Neural progenitor cell (in vitro differentiated cells): ENCODE measurements around the gene ZNF385D. TPM values are rescaled to one million over a fixed set of nuclear protein-coding genes. Genes with fewer than 3 reads are reported as not detected.

Experiments used
- DNase-seq: peaks from one replicate; pipeline ENCODE4 v3.0.0-alpha.2; 2016; ENCODE audit warnings: low spot score
- H2AFZ ChIP-seq: fragments of 200-600 bp; sonication (generic); replicated peaks from 2 replicates; pipeline ENCODE4 v1.6.1; 2016; ENCODE audit warnings: antibody characterized with exemption
- H3F3A ChIP-seq: fragments of 200-600 bp; sonication (generic); 2 replicates; pipeline ENCODE4 v1.6.1; 2016; ENCODE audit warnings: antibody characterized with exemption, low read depth
- H3K27ac ChIP-seq: fragments of 200-600 bp; sonication (generic); 2 replicates; pipeline ENCODE4 v1.5.1; 2016; ENCODE audit warnings: mild to moderate bottlenecking
- H3K27me3 ChIP-seq: fragments of 200-600 bp; sonication (generic); 2 replicates; pipeline ENCODE4 v1.6.1; 2016; ENCODE audit warnings: mild to moderate bottlenecking, moderate library complexity
- H3K36me3 ChIP-seq: fragments of 200-600 bp; sonication (generic); 2 replicates; pipeline ENCODE4 v1.5.1; 2016
- H3K4me1 ChIP-seq: fragments of 200-600 bp; sonication (generic); 2 replicates; pipeline ENCODE4 v1.6.1; 2016; ENCODE audit warnings: mixed run types
- H3K4me2 ChIP-seq: fragments of 200-600 bp; sonication (generic); 2 replicates; pipeline ENCODE4 v1.6.1; 2016
- H3K4me3 ChIP-seq: fragments of 200-600 bp; sonication (generic); 2 replicates; pipeline ENCODE4 v1.5.1; 2016
- H3K79me2 ChIP-seq: fragments of 200-600 bp; sonication (generic); 2 replicates; pipeline ENCODE4 v1.6.1; 2016; ENCODE audit warnings: low read depth
- H3K9ac ChIP-seq: fragments of 200-600 bp; sonication (generic); 2 replicates; pipeline ENCODE4 v1.6.1; 2016
- H3K9me3 ChIP-seq: fragments of 200-600 bp; sonication (generic); 2 replicates; pipeline ENCODE4 v1.5.1; 2016; ENCODE audit warnings: low read depth
- H4K20me1 ChIP-seq: fragments of 200-600 bp; sonication (generic); 2 replicates; pipeline ENCODE4 v1.6.1; 2016; ENCODE audit warnings: low read depth
- H3K27ac Mint-ChIP-seq: 3 replicates; pipeline ENCODE4 v1.8.0; 2021; ENCODE audit warnings: mixed read lengths
- H3K27me3 Mint-ChIP-seq: 2 replicates; pipeline ENCODE4 v1.8.0; 2022; ENCODE audit warnings: low read depth, mild to moderate bottlenecking, inconsistent platforms, moderate library complexity, mixed read lengths; ENCODE audit not compliant: insufficient read depth
- H3K36me3 Mint-ChIP-seq: 3 replicates; pipeline ENCODE4 v1.8.0; 2021; ENCODE audit warnings: mixed read lengths
- H3K4me1 Mint-ChIP-seq: 3 replicates; pipeline ENCODE4 v1.8.0; 2021; ENCODE audit warnings: mixed read lengths
- H3K4me3 Mint-ChIP-seq: 3 replicates; pipeline ENCODE4 v1.8.0; 2021; ENCODE audit warnings: mild to moderate bottlenecking, moderate library complexity, mixed read lengths
- H3K9me3 Mint-ChIP-seq: 3 replicates; pipeline ENCODE4 v1.8.0; 2020; ENCODE audit warnings: mixed read lengths
- EZH2 ChIP-seq: fragments of 200-600 bp; sonication (generic); IDR thresholded peaks from 2 replicates; pipeline ENCODE4 v1.6.1; 2017; ENCODE audit warnings: antibody characterized with exemption, mild to moderate bottlenecking, moderate library complexity
- EZH2phosphoT487 ChIP-seq: fragments of 200-600 bp; sonication (generic); IDR thresholded peaks from 2 replicates; pipeline ENCODE4 v1.6.1; 2017; ENCODE audit warnings: antibody characterized with exemption
- total RNA-seq: library from RNA; depleted of rRNA; stranded (reverse); fragments of >200 nt; gene quantifications from 2 replicates; pipeline ENCODE4 v1.2.3, GENCODE V29; 2015; ENCODE audit warnings: low replicate concordance
- TF ChIP-seq, protein P1 (sequence below): fragments of 200-600 bp; sonication (generic); IDR thresholded peaks from 2 replicates; pipeline ENCODE4 v1.5.1; 2017; ENCODE audit warnings: antibody characterized with exemption, mild to moderate bottlenecking

Gene ZNF385D
- total RNA-seq, 1 donor from 2014 or later = 4.4 TPM

DNA sequence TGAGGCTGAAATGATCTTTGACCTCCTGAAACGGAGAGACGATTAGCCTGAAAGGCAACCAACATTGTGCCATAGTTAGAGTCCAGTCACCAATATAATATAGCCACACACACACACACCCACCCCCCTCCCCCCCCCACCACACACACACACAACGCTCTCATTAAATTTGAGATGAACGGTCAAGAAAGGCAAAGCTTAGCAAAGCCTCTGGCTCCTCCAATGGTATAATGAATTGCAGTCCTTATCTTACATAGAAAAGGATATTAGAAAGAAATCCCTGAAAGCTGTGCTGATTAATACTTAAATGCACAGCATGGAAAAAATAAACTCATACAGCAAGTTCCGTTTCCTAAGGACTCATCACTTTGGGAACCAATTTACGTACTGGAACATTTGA is 876 bp upstream of the ZNF385D start:
- Histone ChIP-seq H3K4me2 (peak overlapping the region; percentile 97), H2AFZ (no peak overlapping the region), H3K9me3 (no peaks in the 10 kb centered on the region), H3K79me2 (peaks cover 14% of the 10 kb centered on the region), H4K20me1 (no peaks in the 10 kb centered on the region), H3K27me3 (no peaks in the 10 kb centered on the region), H3K27ac (no peak overlapping the region), H3K9ac (no peak overlapping the region), H3F3A (peaks cover 16% of the 10 kb centered on the region), H3K4me3 (no peak overlapping the region), H3K36me3 (no peaks in the 10 kb centered on the region), H3K4me1 (peaks cover 32% of the 10 kb centered on the region)
- TF ChIP-seq EZH2 = no peak
- no peak for TF ChIP-seq EZH2phosphoT487
- TF ChIP-seq, protein P1, sequence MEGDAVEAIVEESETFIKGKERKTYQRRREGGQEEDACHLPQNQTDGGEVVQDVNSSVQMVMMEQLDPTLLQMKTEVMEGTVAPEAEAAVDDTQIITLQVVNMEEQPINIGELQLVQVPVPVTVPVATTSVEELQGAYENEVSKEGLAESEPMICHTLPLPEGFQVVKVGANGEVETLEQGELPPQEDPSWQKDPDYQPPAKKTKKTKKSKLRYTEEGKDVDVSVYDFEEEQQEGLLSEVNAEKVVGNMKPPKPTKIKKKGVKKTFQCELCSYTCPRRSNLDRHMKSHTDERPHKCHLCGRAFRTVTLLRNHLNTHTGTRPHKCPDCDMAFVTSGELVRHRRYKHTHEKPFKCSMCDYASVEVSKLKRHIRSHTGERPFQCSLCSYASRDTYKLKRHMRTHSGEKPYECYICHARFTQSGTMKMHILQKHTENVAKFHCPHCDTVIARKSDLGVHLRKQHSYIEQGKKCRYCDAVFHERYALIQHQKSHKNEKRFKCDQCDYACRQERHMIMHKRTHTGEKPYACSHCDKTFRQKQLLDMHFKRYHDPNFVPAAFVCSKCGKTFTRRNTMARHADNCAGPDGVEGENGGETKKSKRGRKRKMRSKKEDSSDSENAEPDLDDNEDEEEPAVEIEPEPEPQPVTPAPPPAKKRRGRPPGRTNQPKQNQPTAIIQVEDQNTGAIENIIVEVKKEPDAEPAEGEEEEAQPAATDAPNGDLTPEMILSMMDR = no peak
- Mint-ChIP-seq H3K27ac (no peak overlapping the region), H3K36me3 (no peaks in the 10 kb centered on the region), H3K4me1 (peaks cover 24% of the 10 kb centered on the region), H3K4me3 (peak overlapping the region; percentile 86), H3K27me3 (no peaks in the 10 kb centered on the region), H3K9me3 (no peaks in the 10 kb centered on the region)
- DNase-seq = peak; percentile 18

DNA sequence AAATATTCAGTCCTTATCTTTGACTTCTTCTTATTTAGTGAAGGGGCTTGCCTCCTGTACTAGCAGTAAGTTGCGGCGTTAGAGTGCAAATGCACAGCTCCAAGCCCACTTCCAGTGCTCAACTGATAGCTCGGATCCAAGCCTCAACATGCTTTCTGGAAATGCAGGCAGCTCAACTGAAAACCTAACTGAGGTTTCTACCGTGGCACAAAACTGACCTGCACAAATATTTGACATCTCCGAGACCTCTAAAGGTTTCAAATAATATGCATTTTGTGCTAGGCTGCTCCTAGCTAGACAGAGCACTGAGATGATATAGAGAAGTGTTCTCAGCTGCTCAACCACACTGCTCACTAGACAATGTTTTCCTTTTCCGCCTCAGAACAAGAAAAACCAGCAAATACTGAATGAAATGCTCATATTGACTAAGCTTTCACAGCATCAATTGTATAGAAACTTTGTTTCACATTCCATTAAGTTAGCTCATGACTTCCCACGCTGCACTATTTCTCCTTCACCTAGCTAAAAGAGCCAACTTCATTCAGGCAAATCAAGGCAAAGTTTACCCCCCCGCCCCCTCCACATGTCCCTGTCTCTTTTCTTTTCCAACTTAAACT is 822 bp downstream of the ZNF385D start:
- Histone ChIP-seq H3K9me3 (no peaks in the 10 kb centered on the region), H3K79me2 (peaks cover 18% of the 10 kb centered on the region), H3K27me3 (no peaks in the 10 kb centered on the region), H4K20me1 (no peaks in the 10 kb centered on the region), H3K4me2 (peak overlapping the region; percentile 97), H3K4me1 (peaks cover 32% of the 10 kb centered on the region), H2AFZ (peak overlapping the region; percentile 91), H3K36me3 (no peaks in the 10 kb centered on the region), H3F3A (peaks cover 16% of the 10 kb centered on the region), H3K9ac (no peak overlapping the region), H3K27ac (no peak overlapping the region), H3K4me3 (peak overlapping the region; percentile 72)
- Mint-ChIP-seq H3K36me3 (no peaks in the 10 kb centered on the region), H3K27ac (no peak overlapping the region), H3K4me1 (peaks cover 24% of the 10 kb centered on the region), H3K9me3 (no peaks in the 10 kb centered on the region), H3K4me3 (peak overlapping the region; percentile 86), H3K27me3 (no peaks in the 10 kb centered on the region)
- TF ChIP-seq, protein P1 = no peak
- TF ChIP-seq EZH2phosphoT487 (no peak), EZH2 (no peak)
- no peak for DNase-seq

DNA sequence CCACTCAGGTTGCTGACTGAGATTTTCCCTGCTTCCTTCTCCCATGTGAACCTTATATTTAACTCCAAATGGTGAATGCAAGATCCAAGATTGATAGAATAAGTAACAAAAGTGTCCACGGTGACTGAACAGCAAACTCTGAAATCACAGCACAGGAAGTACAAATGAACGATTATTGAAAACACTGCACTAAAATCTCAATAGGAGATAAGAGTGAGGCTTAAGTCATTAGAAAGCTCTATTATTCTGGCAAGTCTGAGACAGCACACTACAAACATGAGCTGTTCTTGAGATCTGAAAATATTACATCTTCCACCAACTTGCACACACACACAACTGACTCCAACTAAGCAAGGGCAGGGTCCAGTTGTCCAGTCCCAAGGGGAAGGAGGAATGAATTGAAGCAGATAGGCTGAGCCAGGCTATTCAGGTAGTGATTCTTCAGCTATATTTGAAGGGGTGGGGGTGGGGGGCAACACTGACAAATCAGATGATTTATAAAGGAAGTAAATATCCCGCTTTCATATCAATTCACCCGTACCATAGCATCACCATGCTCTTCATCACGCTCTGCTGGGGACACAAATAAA is 2.9 kb downstream of the ZNF385D start:
- no peak for TF ChIP-seq EZH2
- TF ChIP-seq, protein P1 = no peak
- TF ChIP-seq EZH2phosphoT487 = no peak
- Histone ChIP-seq H4K20me1 (no peaks in the 10 kb centered on the region), H3K27ac (no peak overlapping the region), H3K9me3 (no peaks in the 10 kb centered on the region), H3K9ac (no peak overlapping the region), H3K4me3 (no peak overlapping the region), H3K4me1 (peaks cover 32% of the 10 kb centered on the region), H3F3A (peaks cover 16% of the 10 kb centered on the region), H3K79me2 (peaks cover 18% of the 10 kb centered on the region), H3K27me3 (no peaks in the 10 kb centered on the region), H3K36me3 (no peaks in the 10 kb centered on the region), H2AFZ (no peak overlapping the region), H3K4me2 (peak overlapping the region; percentile 97)
- H3K4me3 Mint-ChIP-seq = no peak overlapping the region
- H3K9me3 Mint-ChIP-seq = no peaks in the 10 kb centered on the region
- no peaks in the 10 kb centered on the region for H3K36me3 Mint-ChIP-seq
- DNase-seq = no peak
- H3K27me3 Mint-ChIP-seq = no peaks in the 10 kb centered on the region
- H3K4me1 Mint-ChIP-seq = peaks cover 24% of the 10 kb centered on the region
- H3K27ac Mint-ChIP-seq = peak overlapping the region; percentile 55
